HG02870 (cell line): ENCODE measurements around the gene NCOR2.

Experiments used
- ATAC-seq: cut with Tn5 transposase; IDR thresholded peaks from one replicate; pipeline ENCODE4 v1.9.1; 2021; ENCODE audit warnings: mild to moderate bottlenecking, moderate library complexity; ENCODE audit not compliant: unreplicated experiment

NCOR2 gene

GRCh38 chr12:124577986-124578385, 10.6 kb upstream of the NCOR2 start:
- no peak for ATAC-seq

DNA sequence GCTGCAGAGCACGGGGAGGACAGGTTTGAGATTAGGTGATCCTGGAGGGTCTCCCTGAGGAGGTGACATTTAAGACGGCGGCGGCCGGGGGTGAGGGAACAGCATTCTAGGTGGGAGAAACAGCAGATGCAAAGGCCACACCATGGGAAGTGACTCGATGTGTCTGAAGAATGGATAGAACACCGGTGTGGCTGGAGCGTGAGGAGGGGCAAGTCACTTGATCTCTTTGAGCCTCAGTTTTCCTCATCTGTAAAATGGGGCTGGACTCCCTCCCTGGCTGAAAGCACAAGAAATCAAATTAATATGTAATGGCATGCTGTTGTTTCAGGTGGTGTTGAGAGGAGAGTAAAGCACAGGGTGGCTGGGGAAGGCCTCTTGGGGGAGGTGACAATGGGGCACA, 10.0 kb upstream of the NCOR2 start:
- ATAC-seq = no peak

- ATAC-seq = no peak
These were observed 8.7 kb upstream of the NCOR2 start for GRCh38 chr12:124576061-124576650.

GRCh38 chr12:124573839-124574786, 6.7 kb upstream of the NCOR2 start:
- ATAC-seq = no peak

DNA sequence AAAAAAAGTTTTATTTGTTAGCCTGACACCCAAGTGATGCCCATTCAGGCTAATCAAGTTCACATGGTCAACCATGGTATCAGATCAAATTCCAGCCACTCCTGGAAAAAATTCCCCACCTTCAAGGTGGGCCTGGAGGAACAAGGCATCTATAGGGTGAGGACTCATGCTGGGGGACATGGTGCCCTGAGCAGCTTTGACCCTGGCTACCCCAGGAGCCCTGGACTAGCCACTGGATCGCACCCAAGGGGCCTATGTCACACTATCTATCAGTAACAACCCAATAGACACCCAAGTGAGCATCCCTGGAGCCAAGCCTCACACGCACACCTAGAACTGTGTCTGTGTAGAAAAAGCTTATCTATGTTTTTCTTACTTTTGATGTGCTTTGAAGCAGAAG, 4.1 kb upstream of the NCOR2 start:
- ATAC-seq = no peak

GRCh38 chr12:124570810-124571209, 3.4 kb upstream of the NCOR2 start:
- ATAC-seq = no peak

DNA sequence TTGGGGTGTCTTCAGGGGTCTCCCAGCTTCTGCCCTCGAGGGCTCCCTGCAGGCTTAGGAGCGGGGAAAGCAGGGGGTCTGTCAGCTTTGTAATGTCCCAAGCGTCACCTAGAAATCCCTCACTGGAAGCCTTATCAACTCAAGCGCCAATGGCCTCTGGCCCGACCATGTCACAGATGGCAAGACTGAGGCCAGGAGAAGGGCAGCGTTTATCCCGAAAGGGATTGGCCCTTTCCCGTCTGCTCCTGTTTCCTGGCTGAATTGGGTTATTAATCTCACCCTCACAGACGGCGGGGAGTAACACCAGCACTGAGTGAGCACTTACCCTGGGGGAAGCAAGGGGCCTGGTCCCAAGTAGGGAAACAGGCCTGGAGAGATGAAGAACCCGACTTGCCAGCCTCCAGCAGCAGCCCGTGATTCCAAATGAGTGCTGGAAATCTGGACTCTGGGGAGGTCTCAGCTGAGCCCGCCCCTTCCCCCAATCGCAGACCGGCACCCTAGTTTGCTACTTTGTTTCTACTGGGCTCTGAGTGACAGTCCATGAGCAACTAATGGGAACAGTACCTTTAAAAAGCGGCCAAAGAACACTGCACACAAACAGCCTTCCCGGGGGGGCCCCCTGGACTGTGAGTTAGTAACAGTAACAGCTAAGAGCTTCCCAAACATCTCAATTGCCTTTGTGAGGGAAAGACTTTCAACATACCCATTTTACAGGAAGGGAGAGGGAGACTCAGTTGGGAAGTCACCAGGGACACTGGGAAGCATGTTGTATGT, 2.1 kb upstream of the NCOR2 start:
- no peak for ATAC-seq

DNA sequence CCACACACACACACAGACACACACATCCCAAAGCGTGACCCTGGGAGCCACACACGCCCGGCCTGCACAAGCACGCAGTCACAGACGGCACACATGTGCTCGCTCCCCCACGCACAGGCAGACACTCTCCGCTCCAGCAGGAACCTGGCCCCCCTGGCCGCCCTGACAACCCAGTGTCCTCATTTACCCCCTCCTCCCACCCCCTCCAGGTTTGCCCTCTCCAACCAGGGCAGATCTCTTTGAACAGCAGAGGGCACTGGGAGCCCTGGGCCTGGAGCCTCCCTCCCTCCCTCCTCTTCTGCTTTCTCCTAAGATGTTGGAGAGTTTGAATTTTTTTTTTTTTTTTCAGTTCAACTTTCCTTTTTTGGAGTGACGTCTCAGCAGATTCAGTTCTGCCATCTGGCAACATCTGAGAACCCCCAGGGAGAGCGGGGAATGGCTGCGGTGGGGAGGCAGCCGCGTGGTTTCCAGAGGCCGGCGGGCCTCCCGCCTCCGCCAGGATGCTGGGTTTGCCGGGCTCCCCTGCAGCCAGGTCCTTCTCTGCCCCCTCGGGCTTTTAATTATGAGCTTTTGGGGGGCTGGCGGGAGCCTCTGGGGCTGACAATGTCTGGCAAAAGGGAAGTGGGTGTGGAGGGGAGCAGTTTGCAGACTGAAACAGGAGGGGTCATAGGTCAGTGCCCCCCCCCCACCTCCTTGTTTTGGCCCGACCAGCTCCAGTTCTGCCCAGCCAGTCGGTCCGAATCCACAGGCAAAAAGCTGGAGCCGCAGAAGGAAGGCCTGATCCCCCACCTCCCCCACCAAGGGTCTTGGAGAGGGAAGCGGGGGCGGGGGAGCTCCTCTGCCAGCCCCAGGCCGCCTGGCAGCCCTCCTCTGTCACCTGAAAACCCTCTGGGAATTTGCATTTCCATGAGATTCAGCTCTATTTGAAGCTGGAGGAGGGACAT, 1.3 kb upstream of the NCOR2 start:
- ATAC-seq = no peak

DNA sequence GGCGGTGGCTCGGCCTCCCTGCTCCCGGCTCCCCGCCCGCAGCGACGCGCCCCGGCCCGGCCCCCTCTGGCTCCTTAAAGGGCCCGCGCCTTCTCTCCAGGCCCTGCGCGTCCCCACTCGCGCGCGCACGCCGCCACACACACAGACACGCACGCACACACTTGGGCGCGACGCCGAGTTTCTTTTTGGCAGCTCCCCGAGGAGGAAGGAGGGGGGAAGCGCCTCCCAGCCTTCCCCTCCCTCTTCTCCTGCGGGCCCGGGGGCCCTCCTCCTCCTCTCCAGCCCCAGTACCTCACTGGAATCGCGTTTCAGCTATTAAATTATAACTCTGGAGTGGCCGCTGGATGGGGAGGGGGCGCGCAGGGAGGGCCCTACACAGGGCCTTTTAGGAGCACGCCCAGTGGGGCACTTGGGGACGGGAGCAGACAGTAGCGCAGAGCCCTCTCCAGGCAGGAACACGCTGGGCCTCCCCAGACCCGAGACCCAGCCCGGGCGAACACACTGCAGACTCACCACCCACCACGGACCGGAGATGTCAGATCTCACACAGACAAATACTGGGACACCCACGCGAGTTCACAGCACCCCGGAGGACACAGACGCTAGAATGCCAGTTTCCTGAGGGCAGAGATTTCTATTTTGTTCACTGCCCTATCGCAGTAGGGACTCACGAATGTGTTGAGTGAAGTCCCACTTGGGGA, 411 bp upstream of the NCOR2 start:
- ATAC-seq = peak; percentile 49

- peak; percentile 43 for ATAC-seq
These were observed 1.0 kb downstream of the NCOR2 start for GRCh38 chr12:124566161-124566996.

- ATAC-seq = no peak
These were observed 1.7 kb downstream of the NCOR2 start for GRCh38 chr12:124565656-124566160.

- ATAC-seq = no peak
These were observed 2.4 kb downstream of the NCOR2 start for GRCh38 chr12:124564971-124565491.

DNA sequence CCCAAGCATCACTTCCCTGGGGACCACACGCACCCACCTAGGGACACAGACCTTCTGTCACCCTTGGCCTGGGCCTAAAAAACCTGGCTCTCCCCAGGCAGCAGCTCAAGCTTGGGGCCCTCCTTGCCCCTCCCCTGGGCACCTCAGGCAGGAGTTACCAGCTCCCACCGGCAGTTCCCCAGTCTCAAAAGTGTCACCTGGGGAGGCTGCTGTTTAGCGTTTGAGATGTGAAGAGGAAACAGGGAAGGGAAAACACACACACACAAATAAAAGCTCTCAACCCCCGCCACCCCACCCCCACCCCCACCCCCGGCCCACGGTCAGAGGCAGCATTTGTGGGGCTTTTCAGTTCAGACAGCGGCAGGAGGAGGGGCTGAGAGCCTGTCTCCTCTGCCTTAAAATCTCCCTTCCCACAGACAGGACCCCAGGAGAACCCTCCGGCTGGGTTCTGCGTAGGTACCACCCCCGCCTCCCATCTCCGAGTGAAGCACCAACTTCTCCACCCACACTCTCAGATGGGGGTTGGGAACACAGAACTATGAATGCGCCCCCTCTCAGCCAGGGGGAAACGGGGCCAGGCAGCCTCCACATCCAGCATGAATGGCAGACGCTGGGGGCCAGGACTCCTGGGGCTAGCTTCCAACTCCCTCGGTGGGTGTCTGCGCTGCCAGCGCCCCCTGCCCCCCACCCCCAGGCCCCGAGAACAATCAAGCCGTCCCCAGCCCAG, 3.0 kb downstream of the NCOR2 start:
- no peak for ATAC-seq

DNA sequence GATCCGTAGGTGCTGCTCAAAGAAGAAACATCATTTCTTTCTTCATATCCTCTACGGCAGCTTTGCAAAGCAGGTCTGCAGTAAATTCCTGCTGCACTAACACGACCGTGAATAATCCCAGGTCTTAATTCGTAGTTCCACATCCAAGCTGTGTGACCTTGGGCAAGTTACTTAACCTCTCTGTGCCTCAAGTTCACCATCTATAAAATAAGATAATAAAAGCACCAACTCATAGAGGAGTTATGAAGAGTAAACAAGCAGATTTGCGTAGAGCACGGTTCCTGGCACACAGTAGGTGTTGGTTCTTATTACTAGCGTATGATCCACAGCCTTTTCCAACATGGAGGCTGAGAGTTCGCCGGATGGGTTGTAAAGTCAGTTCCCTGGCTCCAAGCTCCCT, 3.6 kb downstream of the NCOR2 start:
- ATAC-seq = no peak

DNA sequence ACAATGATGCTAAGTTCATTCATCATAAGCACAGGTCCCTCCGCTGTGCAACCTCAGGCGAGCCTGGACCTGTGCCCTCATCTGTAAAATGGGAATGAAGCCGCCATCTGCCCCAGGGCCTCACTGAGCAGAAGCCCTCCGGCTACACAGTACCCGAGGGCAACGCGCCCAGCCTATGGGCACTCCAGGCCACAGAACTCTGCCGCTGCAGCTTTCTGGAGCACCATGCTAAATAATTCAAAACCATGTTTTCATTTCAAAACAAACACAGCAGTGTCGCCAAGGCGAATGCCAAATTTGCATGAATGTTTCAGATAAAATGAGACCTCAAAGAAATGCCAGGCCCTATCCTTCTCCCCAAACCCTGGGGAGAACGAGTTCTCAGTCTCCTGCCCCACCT, 4.0 kb downstream of the NCOR2 start:
- no peak for ATAC-seq

DNA sequence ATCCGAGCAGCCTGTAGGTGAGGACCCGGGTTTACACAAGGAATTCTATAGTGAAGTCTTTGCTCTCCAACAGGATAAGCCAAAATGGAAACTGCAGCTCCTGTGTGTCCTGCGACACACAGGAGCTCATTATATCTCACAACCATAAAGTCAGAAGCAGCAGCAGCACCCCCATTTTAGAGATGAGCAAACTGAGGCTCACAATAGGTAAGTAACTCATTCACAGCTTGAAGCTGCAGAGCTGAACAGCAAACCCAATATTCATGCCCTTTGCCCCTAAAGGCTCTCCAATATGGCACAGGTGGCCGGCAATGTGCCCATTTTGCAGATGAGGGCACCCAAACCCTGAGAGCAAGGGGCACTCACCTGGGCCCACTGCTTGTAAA, 4.6 kb downstream of the NCOR2 start:
- ATAC-seq = no peak

GRCh38 chr12:124562018-124562795, 5.2 kb downstream of the NCOR2 start:
- no peak for ATAC-seq
